ENCODE measurements around the gene SLC38A4.
"Not testable (repeated sequence)": the region's sequence is repeated elsewhere in the genome, so short reads cannot be mapped to it uniquely, and the experiment has no call there.

Gene SLC38A4

GRCh38 chr12:46855760-46856159, 30.0 kb upstream of the SLC38A4 start:
- H3K27ac ChIP-seq (replicated peaks; ENCODE audit: low read length) = no peak overlapping the region
- no peak for DNase-seq (ENCODE audit: low spot score)
- no peak overlapping the region for H2AK5ac ChIP-seq (ENCODE audit: low read depth, low read length)
- no peak overlapping the region for H2BK5ac ChIP-seq (ENCODE audit: low read length)
- H3K4me3 ChIP-seq (ENCODE audit: low read length in 2 of 2) = no peak overlapping the region
- peaks cover 2 to 3% of the 10 kb centered on the region in 2 donors for H3K9me3 ChIP-seq (replicated peaks in 1 of 2; ENCODE audit: control insufficient read depth in 2 of 2, insufficient read depth in 1 of 2, low read depth in 1 of 2, low read length in 2 of 2)
- H3K4ac ChIP-seq (ENCODE audit: low read length) = no peak overlapping the region
- H2AFZ ChIP-seq (ENCODE audit: low read length) = no peak overlapping the region
- no peak overlapping the region for H3K14ac ChIP-seq (ENCODE audit: low read length)
- H3K4me2 ChIP-seq (ENCODE audit: insufficient read depth, low read length, poor library complexity, severe bottlenecking) = no peak overlapping the region
- no peak overlapping the region for H3K18ac ChIP-seq (ENCODE audit: low read length)
- H3K4me1 ChIP-seq (ENCODE audit: control insufficient read depth in 2 of 2, insufficient read depth in 1 of 2, low read depth in 1 of 2, low read length in 2 of 2) = no peaks in the 10 kb centered on the region
- no peak overlapping the region for H2BK12ac ChIP-seq (ENCODE audit: low read length)
- H4K91ac ChIP-seq (ENCODE audit: low read depth, low read length, poor library complexity) = no peak overlapping the region
- no CpG with 5 or more reads among the region's 2 CpGs for WGBS, 2 donors (ENCODE audit: extremely low coverage in 2 of 2, insufficient read length in 2 of 2, insufficient replicate concordance in 1 of 2)
- no peak overlapping the region for H3K9ac ChIP-seq (ENCODE audit: low read depth, low read length, poor library complexity)
- no peaks in the 10 kb centered on the region for H3K79me1 ChIP-seq (ENCODE audit: low read depth, low read length)
- H4K8ac ChIP-seq (ENCODE audit: low read depth, low read length) = no peak overlapping the region
- H3K23ac ChIP-seq (ENCODE audit: low read depth, low read length, poor library complexity) = no peak overlapping the region
- H2BK15ac ChIP-seq (ENCODE audit: low read length) = no peak overlapping the region
- no peak overlapping the region for H2BK120ac ChIP-seq (ENCODE audit: low read depth, low read length)
- H3K27me3 ChIP-seq (ENCODE audit: control insufficient read depth in 3 of 3, insufficient read depth in 3 of 3, low read depth in 1 of 3, low read length in 3 of 3) = no peaks in the 10 kb centered on the region
- no peaks in the 10 kb centered on the region for H3K36me3 ChIP-seq (replicated peaks in 1 of 2; ENCODE audit: control insufficient read depth in 2 of 2, insufficient read depth in 2 of 2, low read length in 2 of 2)

- not testable (repeated sequence) for H3K18ac ChIP-seq (ENCODE audit: low read length); H2BK15ac ChIP-seq (ENCODE audit: low read length); H3K27ac ChIP-seq (replicated peaks; ENCODE audit: low read length); H3K36me3 ChIP-seq (replicated peaks in 1 of 2; ENCODE audit: control insufficient read depth in 2 of 2, insufficient read depth in 2 of 2, low read length in 2 of 2); H3K9me3 ChIP-seq (replicated peaks in 1 of 2; ENCODE audit: control insufficient read depth in 2 of 2, insufficient read depth in 1 of 2, low read depth in 1 of 2, low read length in 2 of 2); H2BK5ac ChIP-seq (ENCODE audit: low read length); DNase-seq (ENCODE audit: low spot score); H3K4me2 ChIP-seq (ENCODE audit: insufficient read depth, low read length, poor library complexity, severe bottlenecking); H4K91ac ChIP-seq (ENCODE audit: low read depth, low read length, poor library complexity); H2BK12ac ChIP-seq (ENCODE audit: low read length); H3K27me3 ChIP-seq (ENCODE audit: control insufficient read depth in 3 of 3, insufficient read depth in 3 of 3, low read depth in 1 of 3, low read length in 3 of 3); H2AK5ac ChIP-seq (ENCODE audit: low read depth, low read length); H3K23ac ChIP-seq (ENCODE audit: low read depth, low read length, poor library complexity); H3K14ac ChIP-seq (ENCODE audit: low read length); H2AFZ ChIP-seq (ENCODE audit: low read length); H3K4me1 ChIP-seq (ENCODE audit: control insufficient read depth in 2 of 2, insufficient read depth in 1 of 2, low read depth in 1 of 2, low read length in 2 of 2); H3K4me3 ChIP-seq (ENCODE audit: low read length in 2 of 2); H3K79me1 ChIP-seq (ENCODE audit: low read depth, low read length); H2BK120ac ChIP-seq (ENCODE audit: low read depth, low read length); H3K4ac ChIP-seq (ENCODE audit: low read length); H3K9ac ChIP-seq (ENCODE audit: low read depth, low read length, poor library complexity); H4K8ac ChIP-seq (ENCODE audit: low read depth, low read length)
Observed at GRCh38 chr12:46854188-46854587, 28.4 kb upstream of the SLC38A4 start.

- no CpG with 5 or more reads among the region's 8 CpGs for WGBS, 2 donors (ENCODE audit: extremely low coverage in 2 of 2, insufficient read length in 2 of 2, insufficient replicate concordance in 1 of 2)
- not testable (repeated sequence) for H2BK5ac ChIP-seq (ENCODE audit: low read length); H3K36me3 ChIP-seq (replicated peaks in 1 of 2; ENCODE audit: control insufficient read depth in 2 of 2, insufficient read depth in 2 of 2, low read length in 2 of 2); DNase-seq (ENCODE audit: low spot score); H3K4me1 ChIP-seq (ENCODE audit: control insufficient read depth in 2 of 2, insufficient read depth in 1 of 2, low read depth in 1 of 2, low read length in 2 of 2); H3K4me3 ChIP-seq (ENCODE audit: low read length in 2 of 2); H3K79me1 ChIP-seq (ENCODE audit: low read depth, low read length); H4K8ac ChIP-seq (ENCODE audit: low read depth, low read length); H3K27me3 ChIP-seq (ENCODE audit: control insufficient read depth in 3 of 3, insufficient read depth in 3 of 3, low read depth in 1 of 3, low read length in 3 of 3); H3K9ac ChIP-seq (ENCODE audit: low read depth, low read length, poor library complexity); H2BK15ac ChIP-seq (ENCODE audit: low read length); H4K91ac ChIP-seq (ENCODE audit: low read depth, low read length, poor library complexity); H2BK12ac ChIP-seq (ENCODE audit: low read length); H3K9me3 ChIP-seq (replicated peaks in 1 of 2; ENCODE audit: control insufficient read depth in 2 of 2, insufficient read depth in 1 of 2, low read depth in 1 of 2, low read length in 2 of 2); H3K23ac ChIP-seq (ENCODE audit: low read depth, low read length, poor library complexity); H3K27ac ChIP-seq (replicated peaks; ENCODE audit: low read length); H3K4me2 ChIP-seq (ENCODE audit: insufficient read depth, low read length, poor library complexity, severe bottlenecking); H2AK5ac ChIP-seq (ENCODE audit: low read depth, low read length); H2AFZ ChIP-seq (ENCODE audit: low read length); H3K18ac ChIP-seq (ENCODE audit: low read length); H2BK120ac ChIP-seq (ENCODE audit: low read depth, low read length); H3K14ac ChIP-seq (ENCODE audit: low read length); H3K4ac ChIP-seq (ENCODE audit: low read length)
Observed at GRCh38 chr12:46848792-46849191, 23.0 kb upstream of the SLC38A4 start.

GRCh38 chr12:46847001-46847400, 21.2 kb upstream of the SLC38A4 start:
- Histone ChIP-seq H4K91ac (ENCODE audit: low read depth, low read length, poor library complexity) (no peak overlapping the region), H3K27ac (replicated peaks; ENCODE audit: low read length) (no peak overlapping the region), H3K4ac (ENCODE audit: low read length) (no peak overlapping the region), H4K8ac (ENCODE audit: low read depth, low read length) (no peak overlapping the region), H2AFZ (ENCODE audit: low read length) (no peak overlapping the region), H3K4me3 (ENCODE audit: low read length in 2 of 2) (no peak overlapping the region), H3K18ac (ENCODE audit: low read length) (no peak overlapping the region), H3K36me3 (replicated peaks in 1 of 2; ENCODE audit: control insufficient read depth in 2 of 2, insufficient read depth in 2 of 2, low read length in 2 of 2) (no peaks in the 10 kb centered on the region), H3K23ac (ENCODE audit: low read depth, low read length, poor library complexity) (no peak overlapping the region), H3K9ac (ENCODE audit: low read depth, low read length, poor library complexity) (no peak overlapping the region), H3K27me3 (ENCODE audit: control insufficient read depth in 3 of 3, insufficient read depth in 3 of 3, low read depth in 1 of 3, low read length in 3 of 3) (no peaks in the 10 kb centered on the region), H3K4me1 (ENCODE audit: control insufficient read depth in 2 of 2, insufficient read depth in 1 of 2, low read depth in 1 of 2, low read length in 2 of 2) (no peaks in the 10 kb centered on the region), H3K79me1 (ENCODE audit: low read depth, low read length) (no peaks in the 10 kb centered on the region), H2AK5ac (ENCODE audit: low read depth, low read length) (no peak overlapping the region), H2BK15ac (ENCODE audit: low read length) (no peak overlapping the region), H3K14ac (ENCODE audit: low read length) (no peak overlapping the region), H3K4me2 (ENCODE audit: insufficient read depth, low read length, poor library complexity, severe bottlenecking) (no peak overlapping the region), H2BK5ac (ENCODE audit: low read length) (no peak overlapping the region), H2BK12ac (ENCODE audit: low read length) (no peak overlapping the region), H2BK120ac (ENCODE audit: low read depth, low read length) (no peak overlapping the region), H3K9me3 (replicated peaks in 1 of 2; ENCODE audit: control insufficient read depth in 2 of 2, insufficient read depth in 1 of 2, low read depth in 1 of 2, low read length in 2 of 2) (no peaks in the 10 kb centered on the region)
- WGBS, 2 donors (ENCODE audit: extremely low coverage in 2 of 2, insufficient read length in 2 of 2, insufficient replicate concordance in 1 of 2) = no CpG with 5 or more reads among the region's 1 CpG
- no peak for DNase-seq (ENCODE audit: low spot score)
